Fibroblast of pulmonary artery (primary cell): ENCODE results near the gene FANCE.

Experiments used
- DNase-seq: peaks from one replicate; pipeline ENCODE4 v3.0.0-alpha.2; 2010; ENCODE audit warnings: low read depth
- H3K4me3 ChIP-seq: replicated peaks from 2 replicates; pipeline ENCODE4 v1.5.1; 2011; ENCODE audit warnings: low read depth, mild to moderate bottlenecking, control low read depth, low read length, moderate library complexity
- CTCF ChIP-seq: IDR thresholded peaks from 2 replicates; pipeline ENCODE4 v1.5.1; 2011; ENCODE audit warnings: mild to moderate bottlenecking, control low read depth, low read length, inconsistent platforms; ENCODE audit errors: missing control alignments

FANCE gene

GRCh38 chr6:35489066-35489465, 36.9 kb downstream of the FANCE start:
- no peak for DNase-seq
- H3K4me3 ChIP-seq = no peak overlapping the region
- TF ChIP-seq CTCF = no peak

DNA sequence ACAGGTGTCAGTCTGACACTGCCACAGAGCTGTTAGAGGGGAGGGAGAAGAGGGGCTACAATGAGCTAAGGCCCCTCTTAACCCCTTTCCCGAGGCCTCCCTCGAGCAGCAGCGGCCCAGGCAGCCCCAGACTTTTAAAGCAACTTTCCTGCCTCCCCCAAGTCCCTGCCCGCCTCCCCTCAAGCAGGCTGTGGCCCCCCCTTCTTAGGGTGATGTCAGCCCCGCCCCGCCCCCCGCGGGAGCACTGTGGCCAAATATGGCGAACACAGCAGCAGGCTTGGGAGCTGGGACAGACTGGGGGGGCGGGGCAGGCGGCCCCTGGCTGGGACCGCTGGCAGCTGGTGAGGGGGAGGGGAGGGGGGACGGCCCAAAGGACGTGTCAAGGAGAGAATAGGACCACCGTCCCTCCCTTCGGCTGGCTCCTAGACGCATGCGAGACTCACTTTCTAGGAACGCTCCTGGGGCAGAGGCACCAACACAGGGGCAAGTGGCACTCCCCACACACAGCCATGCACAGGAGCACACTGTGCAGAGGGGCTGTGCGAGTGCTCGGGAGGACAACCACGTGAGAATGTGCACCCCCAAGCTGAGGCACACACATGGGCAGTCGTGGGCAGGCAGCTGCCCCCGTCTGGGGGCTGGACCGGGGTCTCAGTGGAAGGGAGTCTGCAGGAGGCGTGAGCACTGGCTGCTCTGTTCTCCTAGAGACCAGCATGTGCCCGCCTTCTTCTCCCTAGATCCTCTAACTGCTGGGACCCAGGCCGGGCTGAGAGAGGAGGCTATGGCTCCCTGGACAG, 38.1 kb downstream of the FANCE start:
- TF ChIP-seq CTCF = no peak
- DNase-seq = peak; percentile 62
- no peak overlapping the region for H3K4me3 ChIP-seq

DNA sequence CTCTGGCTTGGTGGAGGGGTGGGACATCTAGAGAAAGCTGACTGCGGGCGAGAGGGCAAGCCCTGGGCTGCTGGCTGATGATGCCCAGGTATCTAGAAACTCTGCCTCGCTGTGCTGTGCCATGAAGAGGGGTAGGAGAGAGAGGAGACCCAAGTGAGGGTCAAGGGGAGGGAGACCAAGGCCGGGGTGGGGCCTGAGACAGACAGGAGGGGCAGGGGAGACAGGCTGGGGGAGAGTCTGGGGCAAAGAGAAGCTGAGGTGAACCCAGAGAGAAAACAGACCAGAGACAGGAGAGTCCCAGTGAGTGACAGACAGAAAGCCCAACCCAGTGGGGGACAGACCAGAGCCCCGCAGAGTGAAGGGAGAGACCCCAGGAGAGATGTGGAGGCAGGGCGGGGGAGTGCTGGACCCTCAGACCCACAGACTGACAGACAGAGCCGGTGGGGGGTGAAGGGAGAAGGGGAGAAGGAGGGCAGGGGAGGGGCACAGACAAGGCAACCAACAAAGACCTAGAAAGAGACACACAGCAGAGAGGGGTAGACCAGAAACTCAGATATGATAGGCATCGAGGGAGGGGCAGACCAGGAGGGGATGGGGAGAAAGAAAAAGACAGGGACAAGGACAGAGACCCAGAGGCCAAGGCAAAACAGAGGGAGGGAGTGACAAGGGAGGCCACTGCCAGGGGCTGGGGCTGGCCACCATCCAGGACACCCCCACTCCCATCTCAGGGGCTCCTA, 38.9 kb downstream of the FANCE start:
- no peak for DNase-seq
- H3K4me3 ChIP-seq = no peak overlapping the region

GRCh38 chr6:35491558-35492257, 39.6 kb downstream of the FANCE start:
- TF ChIP-seq CTCF = no peak
- DNase-seq = no peak
- no peak overlapping the region for H3K4me3 ChIP-seq

More for the DNA sequence above, 38.9 kb downstream of the FANCE start:
- no peak for TF ChIP-seq CTCF

- H3K4me3 ChIP-seq = no peak overlapping the region
- no peak for DNase-seq
- TF ChIP-seq CTCF = no peak
Observed at GRCh38 chr6:35492258-35492973, 40.3 kb downstream of the FANCE start.

DNA sequence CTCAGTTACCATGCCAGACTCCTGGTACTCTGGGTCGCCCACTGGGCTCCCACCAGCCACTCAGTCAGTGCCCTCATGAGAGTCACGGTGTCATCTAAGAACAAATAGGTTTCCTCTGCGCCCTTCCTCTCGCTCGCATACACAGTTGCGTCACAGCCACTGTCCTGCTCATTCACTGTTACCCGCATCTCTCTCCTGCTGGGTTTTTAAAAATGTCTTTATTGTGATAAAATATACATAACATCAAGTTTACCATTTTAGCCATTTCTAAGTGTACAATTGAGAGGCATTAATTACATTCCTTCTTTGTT, 40.8 kb downstream of the FANCE start:
- no peak for DNase-seq
- H3K4me3 ChIP-seq = no peak overlapping the region
- no peak for TF ChIP-seq CTCF
